Right atrium auricular region (tissue), 2 donors: Measurements from ENCODE around the gene EIF3B. TPM values are rescaled to one million over a fixed set of nuclear protein-coding genes. Genes with fewer than 3 reads are reported as not detected.
"Not testable (repeated sequence)": the region's sequence is repeated elsewhere in the genome, so short reads cannot be mapped to it uniquely, and the experiment has no call there.

Experiments
- DNase-seq: peaks from one replicate; pipeline ENCODE4 v3.0.0-alpha.2; 2019; ENCODE audit warnings: low spot score
- H3K27ac ChIP-seq, 2 donors: fragments of 200-600 bp; sonication (generic); 1 replicate in 1 of 2; 2 replicates in 1 of 2; pipeline ENCODE4 v1.5.1; 2016 to 2019
- H3K27me3 ChIP-seq, 2 donors: fragments of 200-600 bp; sonication (generic); one replicate each; pipeline versions ENCODE4 v1.5.1 to v1.6.0; 2017 to 2019
- H3K36me3 ChIP-seq: fragments of 200-600 bp; sonication (generic); one replicate; pipeline ENCODE4 v1.5.1; 2016
- H3K4me1 ChIP-seq, 2 donors: fragments of 200-600 bp; sonication (generic); one replicate each; pipeline versions ENCODE4 v1.5.1 to v1.6.0; 2017 to 2019
- H3K4me3 ChIP-seq, 2 donors: fragments of 200-600 bp; sonication (generic); 1 replicate in 1 of 2; 2 replicates in 1 of 2; pipeline ENCODE4 v1.5.1; 2017 to 2019; ENCODE audit warnings: mild to moderate bottlenecking in 1 of 2, moderate library complexity in 1 of 2
- H3K9me3 ChIP-seq, 2 donors: fragments of 200-600 bp; sonication (generic); one replicate each; pipeline ENCODE4 v1.5.1; 2019
- total RNA-seq, 2 donors: library from RNA; depleted of rRNA; stranded (reverse); fragments of >200 nt; gene quantifications; one replicate each; pipeline ENCODE4 v1.1.0, GENCODE V29; 2016
- TF ChIP-seq, protein P1 (sequence below), 2 donors: fragments of 200-600 bp; sonication (generic); IDR thresholded peaks; one replicate each; pipeline ENCODE4 v1.5.1; 2019; ENCODE audit warnings: antibody characterized with exemption in 2 of 2

EIF3B gene
- total RNA-seq, 2 donors from 2014 or later, result 51.4 to 66.9 TPM

DNA sequence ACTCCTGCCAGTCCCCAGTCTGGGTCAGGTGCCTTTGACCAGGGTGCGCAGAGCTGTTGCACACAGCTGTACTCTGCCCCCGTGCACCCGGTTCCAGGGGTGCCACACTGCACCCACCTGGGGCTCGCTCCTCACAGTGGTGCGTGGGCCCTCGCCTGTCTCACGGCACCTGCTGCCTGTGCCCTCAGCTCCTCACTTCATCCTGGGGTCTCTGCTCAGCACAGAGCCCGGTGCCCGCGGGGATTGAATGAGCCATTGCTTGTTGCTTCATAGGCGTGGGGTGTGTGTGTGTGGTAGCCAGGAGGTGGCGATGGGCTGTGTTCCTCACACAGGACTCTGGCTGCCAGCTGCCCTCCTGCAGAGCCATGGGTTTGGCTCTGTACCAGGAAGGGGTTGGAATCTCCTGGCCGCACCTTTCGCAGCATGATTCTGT, 18.5 kb downstream of the EIF3B start:
- Histone ChIP-seq H3K4me3 (no peak overlapping the region), H3K27ac (no peak overlapping the region), H3K4me1 (no peaks in the 10 kb centered on the region), H3K36me3 (peaks cover 91% of the 10 kb centered on the region), H3K9me3 (no peaks in the 10 kb centered on the region), H3K27me3 (no peaks in the 10 kb centered on the region)
- TF ChIP-seq, protein P1, sequence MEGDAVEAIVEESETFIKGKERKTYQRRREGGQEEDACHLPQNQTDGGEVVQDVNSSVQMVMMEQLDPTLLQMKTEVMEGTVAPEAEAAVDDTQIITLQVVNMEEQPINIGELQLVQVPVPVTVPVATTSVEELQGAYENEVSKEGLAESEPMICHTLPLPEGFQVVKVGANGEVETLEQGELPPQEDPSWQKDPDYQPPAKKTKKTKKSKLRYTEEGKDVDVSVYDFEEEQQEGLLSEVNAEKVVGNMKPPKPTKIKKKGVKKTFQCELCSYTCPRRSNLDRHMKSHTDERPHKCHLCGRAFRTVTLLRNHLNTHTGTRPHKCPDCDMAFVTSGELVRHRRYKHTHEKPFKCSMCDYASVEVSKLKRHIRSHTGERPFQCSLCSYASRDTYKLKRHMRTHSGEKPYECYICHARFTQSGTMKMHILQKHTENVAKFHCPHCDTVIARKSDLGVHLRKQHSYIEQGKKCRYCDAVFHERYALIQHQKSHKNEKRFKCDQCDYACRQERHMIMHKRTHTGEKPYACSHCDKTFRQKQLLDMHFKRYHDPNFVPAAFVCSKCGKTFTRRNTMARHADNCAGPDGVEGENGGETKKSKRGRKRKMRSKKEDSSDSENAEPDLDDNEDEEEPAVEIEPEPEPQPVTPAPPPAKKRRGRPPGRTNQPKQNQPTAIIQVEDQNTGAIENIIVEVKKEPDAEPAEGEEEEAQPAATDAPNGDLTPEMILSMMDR (IDR thresholded peaks at IDR 0.05), result no peak
- DNase-seq, result no peak

DNA sequence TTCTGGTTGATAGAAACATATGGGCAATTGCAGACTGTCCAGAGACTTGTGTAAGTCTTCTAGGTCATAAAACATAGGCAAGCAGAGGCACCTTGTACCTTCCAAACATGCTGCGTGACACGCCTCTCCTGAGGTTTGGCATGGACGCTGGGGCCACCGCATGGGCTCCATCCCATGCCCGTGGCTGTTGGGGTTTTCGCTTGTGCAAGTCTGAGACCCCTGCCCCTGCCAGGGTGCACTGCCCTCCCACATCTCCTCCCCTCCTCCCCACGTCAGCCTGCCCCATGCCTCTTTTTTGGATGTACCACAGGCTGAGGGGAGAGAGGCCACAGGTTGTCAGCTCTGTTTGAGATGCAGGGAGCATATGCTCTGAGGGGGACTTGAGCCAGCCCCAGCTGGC, 19.0 kb downstream of the EIF3B start:
- Histone ChIP-seq H3K4me1 (no peaks in the 10 kb centered on the region), H3K27me3 (no peaks in the 10 kb centered on the region), H3K9me3 (no peaks in the 10 kb centered on the region), H3K36me3 (peaks cover 91% of the 10 kb centered on the region), H3K4me3 (no peak overlapping the region), H3K27ac (no peak overlapping the region)
- TF ChIP-seq, protein P1 (IDR thresholded peaks at IDR 0.05), result no peak
- no peak for DNase-seq

DNA sequence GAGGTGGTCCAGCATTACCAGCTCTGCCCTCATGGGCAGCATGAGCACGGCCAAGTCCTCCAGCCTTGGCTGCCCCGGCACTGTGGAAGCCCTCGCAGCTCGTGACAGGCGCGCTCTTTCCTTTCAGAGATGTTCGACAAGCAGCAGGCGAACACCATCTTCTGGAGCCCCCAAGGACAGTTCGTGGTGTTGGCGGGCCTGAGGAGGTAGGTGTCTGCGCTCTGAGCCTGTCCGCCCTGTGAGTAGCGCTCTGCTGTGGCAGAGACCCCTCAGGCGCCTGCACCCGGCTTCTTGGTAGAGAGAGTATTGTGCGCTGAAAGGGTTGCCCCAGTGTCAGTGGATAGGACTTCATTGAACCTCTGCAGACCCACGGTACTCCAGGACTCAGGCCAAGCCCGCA, 19.8 kb downstream of the EIF3B start:
- DNase-seq, result no peak
- TF ChIP-seq, protein P1 (IDR thresholded peaks at IDR 0.05), result no peak
- H3K36me3 ChIP-seq, result peaks cover 91% of the 10 kb centered on the region
- H3K9me3 ChIP-seq, result no peaks in the 10 kb centered on the region
- H3K27ac ChIP-seq, result no peak overlapping the region
- H3K27me3 ChIP-seq, result no peaks in the 10 kb centered on the region
- no peaks in the 10 kb centered on the region for H3K4me1 ChIP-seq
- no peak overlapping the region for H3K4me3 ChIP-seq

DNA sequence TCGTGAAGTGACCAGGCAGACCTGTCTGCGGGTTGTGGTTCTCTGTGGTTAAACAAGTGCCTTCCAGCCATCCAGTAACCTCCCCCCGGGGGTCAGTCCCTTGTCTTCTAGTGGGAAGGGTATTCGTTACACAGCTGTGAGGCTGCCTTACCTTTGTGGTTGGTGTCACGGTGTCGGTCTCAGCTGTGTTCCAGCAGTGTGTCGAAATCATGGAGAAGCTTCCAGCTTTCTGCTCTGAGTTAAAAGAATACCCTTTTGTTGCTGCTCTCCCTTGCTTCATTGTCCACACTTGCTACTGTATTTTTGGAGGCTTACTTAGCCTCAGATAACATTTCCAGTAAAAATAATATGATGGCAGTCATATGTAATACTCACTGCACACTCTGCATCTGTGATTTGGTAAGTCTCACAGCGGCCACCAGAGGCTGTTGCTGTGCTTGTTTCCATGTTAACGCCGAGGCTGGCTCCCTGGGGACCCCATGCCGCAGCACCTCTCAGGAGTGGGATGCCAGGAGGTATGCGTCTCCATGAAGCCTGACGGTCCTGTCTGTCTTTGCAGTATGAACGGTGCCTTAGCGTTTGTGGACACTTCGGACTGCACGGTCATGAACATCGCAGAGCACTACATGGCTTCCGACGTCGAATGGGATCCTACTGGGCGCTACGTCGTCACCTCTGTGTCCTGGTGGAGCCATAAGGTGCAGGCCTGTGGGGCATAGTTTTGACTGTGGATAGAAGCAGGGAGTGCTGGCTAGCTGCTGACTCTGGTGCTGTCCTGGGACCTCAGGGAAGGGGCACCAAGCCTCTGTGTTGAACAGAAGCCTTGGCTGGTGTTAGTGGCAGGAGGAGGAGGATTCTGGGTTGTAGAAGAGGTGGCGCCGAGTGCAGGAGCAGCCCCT, 20.5 kb downstream of the EIF3B start:
- no peaks in the 10 kb centered on the region for H3K27me3 ChIP-seq
- no peak overlapping the region for H3K4me3 ChIP-seq
- H3K27ac ChIP-seq, result no peak overlapping the region
- TF ChIP-seq, protein P1 (IDR thresholded peaks at IDR 0.05), result no peak
- peaks cover 91% of the 10 kb centered on the region for H3K36me3 ChIP-seq
- no peak for DNase-seq
- H3K4me1 ChIP-seq, result no peaks in the 10 kb centered on the region
- no peaks in the 10 kb centered on the region for H3K9me3 ChIP-seq

DNA sequence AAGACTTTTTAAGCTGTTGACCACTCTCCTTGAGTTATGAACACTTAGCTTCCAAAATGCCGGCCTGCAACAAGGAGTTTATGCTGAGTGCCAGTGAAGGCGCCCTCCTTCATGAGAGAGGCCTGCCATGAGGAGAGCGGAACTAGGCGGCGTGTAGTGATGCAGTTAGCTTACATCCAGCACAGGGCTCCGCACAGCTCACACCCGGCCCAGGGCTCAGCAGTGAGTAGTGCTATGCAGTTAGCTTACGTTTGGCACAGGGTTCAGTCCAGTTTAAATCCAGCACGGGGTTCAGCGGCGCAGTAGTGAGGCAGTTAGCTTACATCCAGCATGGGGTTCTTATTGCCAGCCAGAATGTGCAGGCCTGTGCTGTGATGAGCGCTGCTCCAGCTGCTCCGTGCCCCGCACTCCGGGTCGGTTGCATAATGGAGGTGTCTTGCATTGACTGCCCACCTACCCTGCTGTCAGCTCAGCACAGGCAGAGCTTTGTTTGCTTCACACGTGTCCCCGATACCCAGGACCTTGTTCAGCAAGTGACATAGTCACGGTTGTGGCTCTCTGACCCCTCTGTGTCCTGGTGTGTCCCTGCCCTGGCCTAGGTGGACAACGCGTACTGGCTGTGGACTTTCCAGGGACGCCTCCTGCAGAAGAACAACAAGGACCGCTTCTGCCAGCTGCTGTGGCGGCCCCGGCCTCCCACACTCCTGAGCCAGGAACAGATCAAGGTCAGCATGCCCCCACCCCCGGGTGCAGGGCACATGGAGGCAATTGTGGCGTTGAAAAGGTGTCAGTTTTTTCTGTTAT, 21.9 kb downstream of the EIF3B start:
- TF ChIP-seq, protein P1 (IDR thresholded peaks at IDR 0.05), result no peak

DNA sequence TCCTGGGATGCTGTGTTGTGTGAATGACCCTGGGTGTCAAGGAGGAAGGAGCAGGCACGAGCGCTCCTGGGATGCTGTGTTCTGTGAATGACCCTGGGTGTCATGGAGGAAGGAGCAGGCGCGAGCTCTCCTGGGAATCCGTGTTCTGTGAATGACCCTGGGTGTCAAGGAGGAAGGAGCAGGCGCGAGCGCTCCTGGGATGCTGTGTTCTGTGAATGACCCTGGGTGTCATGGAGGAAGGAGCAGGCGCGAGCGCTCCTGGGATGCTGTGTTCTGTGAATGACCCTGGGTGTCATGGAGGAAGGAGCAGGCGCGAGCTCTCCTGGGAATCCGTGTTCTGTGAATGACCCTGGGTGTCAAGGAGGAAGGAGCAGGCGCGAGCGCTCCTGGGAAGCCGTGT, 22.9 kb downstream of the EIF3B start:
- not testable (repeated sequence) for DNase-seq, H3K4me3 ChIP-seq, H3K27me3 ChIP-seq, H3K9me3 ChIP-seq, H3K27ac ChIP-seq, H3K4me1 ChIP-seq
- H3K36me3 ChIP-seq, result peaks cover 90% of the 10 kb centered on the region

More for the DNA sequence above, 21.9 kb downstream of the EIF3B start:
- H3K36me3 ChIP-seq, result peaks cover 92% of the 10 kb centered on the region
- no peak overlapping the region for H3K4me3 ChIP-seq
- no peak for DNase-seq
- no peaks in the 10 kb centered on the region for H3K9me3 ChIP-seq
- H3K27me3 ChIP-seq, result no peaks in the 10 kb centered on the region
- H3K4me1 ChIP-seq, result no peaks in the 10 kb centered on the region
- no peak overlapping the region for H3K27ac ChIP-seq

DNA sequence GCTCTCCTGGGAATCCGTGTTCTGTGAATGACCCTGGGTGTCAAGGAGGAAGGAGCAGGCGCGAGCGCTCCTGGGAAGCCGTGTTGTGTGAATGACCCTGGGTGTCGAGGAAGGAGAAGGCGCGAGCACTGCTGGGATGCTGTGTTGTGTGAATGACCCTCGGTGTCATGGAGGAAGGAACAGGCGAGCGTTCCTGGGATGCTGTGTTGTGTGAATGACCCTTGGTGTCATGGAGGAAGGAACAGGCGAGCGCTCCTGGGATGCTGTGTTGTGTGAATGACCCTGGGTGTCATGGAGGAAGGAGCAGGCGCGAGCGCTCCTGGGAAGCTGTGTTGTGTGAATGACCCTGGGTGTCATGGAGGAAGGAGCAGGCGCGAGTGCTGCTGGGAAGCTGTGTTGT, 23.5 kb downstream of the EIF3B start:
- peaks cover 84% of the 10 kb centered on the region for H3K36me3 ChIP-seq
- not testable (repeated sequence) for H3K27ac ChIP-seq, H3K9me3 ChIP-seq, H3K27me3 ChIP-seq, H3K4me1 ChIP-seq, H3K4me3 ChIP-seq, DNase-seq
